GM19324 (cell line): ENCODE results near the gene BOK.

Experiments used
- ATAC-seq: cut with Tn5 transposase; IDR thresholded peaks from one replicate; pipeline ENCODE4 v1.9.1; 2021; ENCODE audit warnings: mild to moderate bottlenecking, moderate library complexity; ENCODE audit not compliant: unreplicated experiment, low FRiP score

The BOK gene

GRCh38 chr2:241595600-241596140, 37.1 kb downstream of the BOK start:
- ATAC-seq = no peak

GRCh38 chr2:241597561-241597960, 39.0 kb downstream of the BOK start:
- no peak for ATAC-seq

GRCh38 chr2:241598061-241598460, 39.5 kb downstream of the BOK start:
- no peak for ATAC-seq

DNA sequence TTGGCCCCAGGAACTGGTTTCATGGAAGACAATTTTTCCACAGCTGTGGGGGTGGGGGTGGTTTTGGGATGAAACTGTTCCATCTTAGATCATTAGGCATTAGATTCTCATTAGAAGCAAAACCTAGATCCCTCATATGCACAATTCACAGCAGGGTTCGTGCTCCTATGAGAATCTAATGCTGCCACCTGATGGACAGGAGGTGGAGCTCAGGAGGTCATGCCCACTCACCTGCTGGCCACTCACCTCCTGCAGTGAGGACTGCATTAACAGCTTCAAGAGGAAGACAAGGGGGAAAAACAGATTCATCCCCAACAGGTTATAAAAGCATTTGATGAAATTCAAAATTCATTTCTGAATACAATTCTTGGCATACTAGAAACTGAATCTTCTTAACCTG, 39.9 kb downstream of the BOK start:
- no peak for ATAC-seq

GRCh38 chr2:241599615-241600014, 41.1 kb downstream of the BOK start:
- no peak for ATAC-seq

GRCh38 chr2:241601841-241602240, 43.3 kb downstream of the BOK start:
- no peak for ATAC-seq

DNA sequence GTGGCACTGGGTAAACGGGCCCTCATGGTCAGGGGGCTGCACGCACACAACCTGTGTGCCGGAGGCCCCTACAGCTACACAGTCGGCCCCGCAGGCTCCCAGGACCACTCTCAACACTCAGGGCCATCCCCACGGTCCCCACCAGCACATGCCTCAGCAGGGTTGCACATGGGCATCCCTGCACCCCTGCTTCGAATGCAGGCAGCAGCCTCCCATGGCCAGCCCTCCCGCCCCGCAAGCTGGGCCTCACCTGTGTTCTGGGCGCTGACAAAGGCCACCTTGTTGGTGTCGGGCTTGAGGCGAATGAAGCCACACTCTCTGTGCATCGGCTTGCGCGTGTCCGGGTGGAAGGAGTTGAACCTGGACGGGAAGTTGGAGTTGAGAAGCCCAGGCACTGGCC, 44.2 kb downstream of the BOK start:
- no peak for ATAC-seq

DNA sequence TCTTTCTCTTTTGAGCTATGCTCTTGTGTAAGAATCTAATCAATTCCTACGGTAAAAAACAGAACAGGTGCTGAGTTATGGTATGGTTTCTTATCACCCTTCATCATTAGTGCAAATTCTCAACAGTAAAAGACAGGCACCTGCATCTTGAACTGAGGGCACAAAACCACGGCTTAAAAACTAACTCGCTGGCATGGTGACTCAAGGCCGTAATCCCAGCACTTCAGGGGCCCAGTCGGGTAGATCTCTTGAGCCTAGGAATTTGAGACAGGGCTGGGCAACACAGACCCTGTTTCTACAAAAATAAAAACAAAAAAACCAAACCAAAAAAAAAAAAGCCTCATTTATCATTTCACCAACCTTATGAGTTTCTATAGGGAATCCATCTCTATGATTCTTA, 45.1 kb downstream of the BOK start:
- no peak for ATAC-seq

DNA sequence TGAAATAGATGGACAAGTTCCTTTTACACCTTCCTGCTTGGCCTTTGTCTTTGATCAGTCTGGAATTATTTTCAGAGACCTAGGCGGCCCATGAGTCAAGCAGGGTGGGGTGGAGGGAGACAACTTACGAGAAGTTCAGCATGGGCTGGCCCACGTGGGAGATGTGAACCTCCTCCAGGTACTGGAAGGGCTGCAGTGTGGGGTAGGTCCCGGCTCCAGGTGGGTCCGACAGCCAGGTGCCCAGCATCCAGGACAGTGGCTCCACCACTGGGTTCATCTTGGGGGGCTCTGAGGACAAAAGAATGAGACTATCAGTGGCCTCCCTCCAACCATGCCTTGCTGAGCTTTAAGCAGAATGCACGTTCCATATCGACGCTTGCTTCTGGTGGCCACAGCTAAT, 47.6 kb downstream of the BOK start:
- no peak for ATAC-seq

DNA sequence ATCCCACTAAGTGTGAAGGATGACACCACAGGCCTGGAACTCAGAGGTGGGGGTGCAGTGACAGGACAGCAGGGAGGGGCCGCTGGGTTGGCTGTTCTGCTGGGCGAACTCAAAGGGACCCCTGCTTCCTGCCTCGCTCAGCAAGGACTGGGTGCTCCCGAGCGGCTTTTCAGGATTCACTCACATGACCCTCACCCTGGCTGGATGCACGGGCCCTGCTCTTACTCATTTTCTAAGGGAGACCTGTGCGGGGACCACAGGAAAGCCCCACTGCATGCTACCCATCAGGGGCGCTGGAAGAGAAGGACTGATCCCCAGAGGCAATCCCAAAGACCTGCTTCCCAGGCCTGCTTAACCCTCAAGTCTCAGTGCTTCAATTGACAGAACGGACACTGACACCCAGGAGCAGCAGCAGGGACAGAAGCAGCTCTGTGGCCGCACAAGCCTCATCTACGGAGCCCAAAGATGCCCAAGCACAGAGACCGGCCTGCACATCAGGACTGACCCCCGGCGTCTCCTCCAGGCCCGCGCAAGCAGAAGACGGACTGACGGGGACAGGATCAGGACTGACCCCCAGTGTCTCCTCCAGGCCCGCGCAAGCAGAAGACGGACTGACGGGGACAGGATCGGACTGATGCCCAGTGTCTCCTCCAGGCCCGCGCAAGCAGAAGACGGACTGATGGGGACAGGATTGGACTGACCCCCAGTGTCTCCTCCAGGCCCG, 48.8 kb downstream of the BOK start:
- ATAC-seq = no peak

DNA sequence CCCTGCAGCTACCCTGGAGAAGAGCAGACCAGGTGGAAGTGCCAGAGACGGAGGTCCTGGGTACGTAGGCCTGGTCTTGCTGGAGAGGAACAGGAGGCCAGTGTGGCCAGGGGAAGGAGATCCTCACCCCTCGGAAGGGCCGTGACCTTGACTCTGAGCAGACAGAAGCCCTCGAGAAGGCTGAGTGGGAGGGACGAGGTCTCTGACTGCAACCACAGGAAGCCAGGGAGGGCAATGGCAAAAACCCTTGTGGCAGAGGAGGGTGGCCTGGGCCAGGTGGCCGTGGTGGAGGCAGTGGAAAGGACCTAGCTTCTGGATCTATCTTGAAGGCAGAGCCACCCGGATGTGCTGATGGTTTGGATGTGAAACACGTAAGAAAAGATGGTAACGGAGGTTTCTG, 50.3 kb downstream of the BOK start:
- ATAC-seq = no peak

DNA sequence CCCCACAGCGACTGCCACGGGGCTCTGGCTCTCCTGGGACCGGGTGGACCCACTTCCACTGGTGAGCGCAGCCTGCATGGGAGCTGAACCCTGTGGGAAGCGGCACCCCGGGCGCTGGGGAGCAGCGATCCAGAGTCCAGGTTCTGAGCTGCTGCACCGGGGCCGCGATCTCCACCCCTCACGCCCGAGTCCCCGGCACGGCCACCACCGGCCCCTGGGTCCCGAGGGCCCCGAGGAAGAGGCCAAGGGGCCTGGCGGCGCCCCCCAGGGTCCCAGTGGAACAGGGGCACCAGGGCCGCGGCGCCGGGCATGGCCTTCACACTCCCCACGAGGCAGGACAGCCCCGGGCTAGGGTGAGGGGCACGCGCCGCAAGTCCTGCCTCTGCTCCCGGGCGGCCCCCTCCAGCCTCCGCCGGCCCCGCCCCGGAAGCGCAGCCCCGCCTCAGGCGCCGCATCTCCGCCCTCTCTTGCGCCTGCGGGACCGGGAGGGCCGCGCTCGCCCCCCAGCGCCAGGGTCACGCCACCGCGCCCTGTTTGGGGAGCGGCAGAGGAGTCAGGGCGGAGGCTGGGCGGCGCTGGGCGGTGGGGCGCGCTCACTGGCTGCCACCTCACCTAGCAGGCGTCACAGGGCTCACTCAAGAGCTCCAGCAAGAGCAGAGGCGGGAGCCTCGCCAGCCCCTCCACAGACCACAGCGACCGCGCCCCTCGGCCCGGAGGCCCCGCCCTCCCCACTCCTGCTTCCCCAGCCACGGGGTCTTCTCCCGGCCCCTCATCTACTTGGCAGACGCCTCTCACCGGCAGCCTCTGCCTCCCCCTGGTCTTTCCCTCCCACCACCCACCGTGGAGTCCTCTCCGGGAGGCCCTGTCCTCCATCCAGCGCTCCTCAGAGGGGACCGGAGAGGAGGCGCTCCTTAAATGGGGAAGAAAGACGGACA, 51.6 kb downstream of the BOK start:
- ATAC-seq = peak; percentile 85

GRCh38 chr2:241611062-241611461, 52.5 kb downstream of the BOK start:
- ATAC-seq = no peak

GRCh38 chr2:241612156-241613016, 53.8 kb downstream of the BOK start:
- no peak for ATAC-seq

- ATAC-seq = no peak
These were observed 54.7 kb downstream of the BOK start for GRCh38 chr2:241613017-241613780.

DNA sequence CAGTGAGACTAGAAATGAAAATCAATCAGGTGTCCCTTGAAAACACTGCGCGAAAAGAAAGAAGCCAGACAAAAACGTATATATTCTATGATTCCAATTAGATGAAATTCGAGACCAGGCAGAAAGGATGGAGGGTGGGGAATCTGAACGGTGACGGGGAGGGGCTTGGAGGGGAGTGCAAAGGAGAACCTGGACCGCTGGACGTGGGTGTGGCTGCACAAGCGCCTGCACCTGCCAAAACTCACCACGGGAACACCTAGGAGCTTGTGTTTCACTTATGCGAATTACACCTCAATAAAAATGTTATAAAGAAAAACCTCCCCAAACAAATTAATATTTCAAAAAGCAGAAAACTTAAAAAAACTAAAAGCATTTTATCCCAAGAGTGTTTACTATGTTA, 56.5 kb downstream of the BOK start:
- no peak for ATAC-seq

DNA sequence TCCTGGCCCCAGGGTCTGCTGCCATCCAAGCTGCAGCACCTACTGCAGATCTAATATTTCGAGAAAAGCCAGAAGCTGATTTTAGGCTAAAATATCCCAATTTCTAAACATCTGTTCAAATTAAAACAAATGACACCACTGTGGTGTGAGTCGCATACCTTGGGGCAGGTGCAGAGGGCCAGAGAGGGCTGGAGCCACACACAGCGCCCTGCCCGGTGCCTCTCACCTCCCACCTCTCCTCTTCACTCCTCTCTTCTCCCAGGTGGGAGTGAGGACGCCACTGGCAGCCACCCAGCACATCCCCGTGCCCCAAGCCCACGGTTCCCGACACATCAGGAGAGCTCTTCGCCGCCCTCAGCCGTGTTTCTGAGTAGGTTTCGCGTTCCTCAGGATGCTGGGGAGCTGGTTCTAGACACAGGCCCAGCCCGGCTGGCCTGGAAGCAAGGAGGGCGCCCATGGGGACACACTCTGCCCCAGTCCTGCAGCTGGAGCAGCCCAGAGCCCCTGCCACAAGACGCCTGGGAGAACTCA, 57.0 kb downstream of the BOK start:
- ATAC-seq = no peak

- ATAC-seq = no peak
These were observed 57.9 kb downstream of the BOK start for GRCh38 chr2:241616168-241617125.
